ENCODE data around the gene NTSR1. TPM values are rescaled to one million over a fixed set of nuclear protein-coding genes. Genes with fewer than 3 reads are reported as not detected.
A peak's percentile ranks its signal among the peaks of the same experiment; 100 is the strongest.

Gene NTSR1
- total RNA-seq, 1 experiment from 2014 or later, result 44.1 TPM

GRCh38 chr20:62759981-62760431 lies 51.4 kb downstream of the NTSR1 start:
- ChIA-PET CTCF (no interaction called here), POLR2A (interaction anchor here (0.6 kb wide), 1 partner anchor 281 kb away, joined by 7 read pairs; no protein-coding TSS in a partner anchor)
- Histone ChIP-seq H3K27ac (ENCODE audit: low read length) (no peak overlapping the region), H3K4me1 (ENCODE audit: control insufficient read depth, insufficient read depth, low read length) (no peaks in the 10 kb centered on the region), H3K36me3 (ENCODE audit: control insufficient read depth, insufficient read depth, low read length) (no peaks in the 10 kb centered on the region), H3K9me3 (ENCODE audit: control insufficient read depth, insufficient read depth, low read depth, low read length) (no peaks in the 10 kb centered on the region), H3K27me3 (ENCODE audit: control insufficient read depth, insufficient read depth, low read length) (no peaks in the 10 kb centered on the region), H3K4me3 (ENCODE audit: low read depth in 2 of 2, low read length in 2 of 2) (no peak overlapping the region)
- DNase-seq (ENCODE audit: low read depth, low spot score) (no peak), ATAC-seq (no peak)
- no peak for TF ChIP-seq POLR2AphosphoS5 (IDR thresholded peaks at IDR 0.05; ENCODE audit: low read depth, low read length)
- no peak for TF ChIP-seq SIN3A (IDR thresholded peaks at IDR 0.05; ENCODE audit: borderline replicate concordance, insufficient read depth, low read depth, low read length)
- no TSS peak for BruUV-seq (replicated peaks)
- in situ Hi-C loops (cut with HindIII; ENCODE audit: low pct_unique_long_range_greater_than_20kb, low sequenced_read_pairs) (no loop called here), intact Hi-C loops (cut with micrococcal nuclease; ENCODE audit: unreplicated experiment) (no loop called here)

GRCh38 chr20:62760471-62760855 lies 51.8 kb downstream of the NTSR1 start:
- CTCF ChIA-PET, result no interaction called here
- POLR2A ChIA-PET, result no interaction called here
- H3K9me3 ChIP-seq (ENCODE audit: control insufficient read depth, insufficient read depth, low read depth, low read length), result no peaks in the 10 kb centered on the region

GRCh38 chr20:62760856-62761758 lies 52.5 kb downstream of the NTSR1 start:
- in situ Hi-C loops (cut with HindIII; ENCODE audit: low pct_unique_long_range_greater_than_20kb, low sequenced_read_pairs), result no loop called here
- intact Hi-C loops (cut with micrococcal nuclease; ENCODE audit: unreplicated experiment), result no loop called here
- ChIA-PET POLR2A (no interaction called here), CTCF (interaction anchor here (0.5 kb wide), 1 partner anchor 33 kb away, joined by 4 read pairs; no protein-coding TSS in a partner anchor)
- Histone ChIP-seq H3K4me1 (ENCODE audit: control insufficient read depth, insufficient read depth, low read length) (no peaks in the 10 kb centered on the region), H3K27me3 (ENCODE audit: control insufficient read depth, insufficient read depth, low read length) (no peaks in the 10 kb centered on the region), H3K27ac (ENCODE audit: low read length) (no peak overlapping the region), H3K4me3 (ENCODE audit: low read depth in 2 of 2, low read length in 2 of 2) (no peak overlapping the region), H3K9me3 (ENCODE audit: control insufficient read depth, insufficient read depth, low read depth, low read length) (no peaks in the 10 kb centered on the region), H3K36me3 (ENCODE audit: control insufficient read depth, insufficient read depth, low read length) (no peaks in the 10 kb centered on the region)
- ATAC-seq (peak; percentile 39; the same call in 1 of the 2 replicates), DNase-seq (ENCODE audit: low read depth, low spot score) (no peak)
- no TSS peak for BruUV-seq (replicated peaks)
- TF ChIP-seq TCF7L2 (IDR thresholded peaks at IDR 0.05; ENCODE audit: low read depth, low read length) (no peak), SIN3A (IDR thresholded peaks at IDR 0.05; ENCODE audit: borderline replicate concordance, insufficient read depth, low read depth, low read length) (no peak), POLR2AphosphoS5 (IDR thresholded peaks at IDR 0.05; ENCODE audit: low read depth, low read length) (no peak), CTCF (IDR thresholded peaks at IDR 0.05) (no peak), REST (IDR thresholded peaks at IDR 0.05; ENCODE audit: insufficient read depth in 1 of 2, low read depth in 2 of 2, low read length in 1 of 2) (no peak)

More at GRCh38 chr20:62760471-62760855, 51.8 kb downstream of the NTSR1 start:
- Histone ChIP-seq H3K36me3 (ENCODE audit: control insufficient read depth, insufficient read depth, low read length) (no peaks in the 10 kb centered on the region), H3K27ac (ENCODE audit: low read length) (no peak overlapping the region), H3K4me3 (ENCODE audit: low read depth in 2 of 2, low read length in 2 of 2) (no peak overlapping the region), H3K4me1 (ENCODE audit: control insufficient read depth, insufficient read depth, low read length) (no peaks in the 10 kb centered on the region), H3K27me3 (ENCODE audit: control insufficient read depth, insufficient read depth, low read length) (no peaks in the 10 kb centered on the region)
- BruUV-seq (replicated peaks), result TSS peak; percentile 89
- intact Hi-C loops (cut with micrococcal nuclease; ENCODE audit: unreplicated experiment) (no loop called here), in situ Hi-C loops (cut with HindIII; ENCODE audit: low pct_unique_long_range_greater_than_20kb, low sequenced_read_pairs) (no loop called here)
- ATAC-seq (no peak), DNase-seq (ENCODE audit: low read depth, low spot score) (no peak)
- no peak for TF ChIP-seq REST (IDR thresholded peaks at IDR 0.05; ENCODE audit: insufficient read depth in 1 of 2, low read depth in 2 of 2, low read length in 1 of 2)

All from Panc1 (cell line).